Left renal cortex interstitium (tissue), 4 donors: ENCODE measurements around the gene KRTAP5-3. TPM values are rescaled to one million over a fixed set of nuclear protein-coding genes. Genes with fewer than 3 reads are reported as not detected.
A peak's percentile ranks its signal among the peaks of the same experiment; 100 is the strongest.

Experiments used
- DNase-seq, 4 donors: peaks; one replicate each; pipeline ENCODE4 v3.0.0-alpha.2; 2013; ENCODE audit warnings: low read depth in 4 of 4, low spot score in 2 of 4, missing footprints in 1 of 4
- polyA plus RNA-seq, 4 donors: library from polyadenylated mRNA; unstranded; fragments of 120-200 nt; gene quantifications; one replicate each; pipeline ENCODE4 v1.2.1, GENCODE V29; 2013; ENCODE audit not compliant: insufficient read length in 4 of 4

KRTAP5-3 gene
- polyA plus RNA-seq, 4 donors: not detected

DNA sequence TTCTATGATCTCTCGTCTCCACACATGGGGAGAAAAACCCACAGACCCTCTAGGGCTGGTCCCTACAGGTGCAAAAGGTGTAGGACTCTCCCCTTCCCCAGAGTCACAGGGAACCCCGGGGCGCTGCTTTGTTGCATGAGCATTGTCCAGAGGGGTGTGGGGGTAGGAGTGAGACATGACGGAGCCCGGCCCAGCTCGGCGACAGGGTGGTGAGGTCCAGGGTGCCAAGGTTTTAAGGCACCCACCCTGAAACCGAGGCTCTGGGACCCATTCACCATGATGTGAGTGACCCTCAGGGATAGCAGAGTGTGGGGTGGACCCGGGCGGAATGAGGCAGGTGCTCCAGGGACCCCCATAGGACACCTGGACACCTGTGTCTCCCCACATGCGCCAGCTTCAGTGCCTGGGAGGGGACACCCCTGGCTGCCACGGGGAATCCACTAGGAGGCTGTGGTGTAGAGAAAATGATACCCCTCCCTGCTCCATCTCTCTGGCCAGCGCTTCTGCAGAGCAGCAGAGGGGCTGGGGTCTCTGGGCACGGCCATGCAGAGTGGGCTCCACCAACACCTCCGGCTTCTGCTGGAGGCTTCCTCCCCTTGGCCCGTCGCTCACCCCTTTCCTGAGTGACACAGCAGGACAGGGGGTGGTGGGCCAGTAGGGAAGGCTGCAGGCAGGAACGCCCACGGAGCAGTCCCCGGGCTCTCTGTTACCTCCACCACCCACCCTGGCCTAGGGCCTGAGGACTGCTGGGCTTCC lies 36.5 kb upstream of the KRTAP5-3 start:
- DNase-seq: no peak

DNA sequence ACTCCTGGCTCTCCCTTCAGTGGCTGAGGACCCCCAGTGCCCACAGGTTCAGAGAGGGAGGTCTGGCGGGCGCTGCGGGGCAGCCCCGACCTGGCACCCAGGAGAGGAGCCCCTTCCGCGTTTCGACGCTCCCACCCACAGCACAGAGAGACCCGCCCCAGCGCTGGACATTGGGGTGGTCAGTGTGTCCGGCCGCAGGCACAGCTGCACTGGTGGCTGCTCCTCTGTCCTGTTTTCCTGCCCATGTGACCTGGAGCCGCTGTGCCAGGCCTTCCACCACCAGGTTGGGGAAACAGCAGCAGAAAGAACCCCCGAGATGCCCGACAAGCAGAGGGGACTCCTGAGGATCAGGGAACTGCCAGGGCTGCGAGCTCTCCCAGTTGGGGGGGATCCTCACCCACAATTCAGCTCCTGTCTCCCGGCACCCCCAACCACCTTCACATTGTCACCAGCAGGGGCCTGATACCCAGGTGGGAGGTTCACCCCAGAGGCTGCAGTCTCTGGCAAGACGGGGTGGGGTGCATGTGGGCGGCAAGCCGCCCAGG lies 35.0 kb upstream of the KRTAP5-3 start:
- no peak for DNase-seq

DNA sequence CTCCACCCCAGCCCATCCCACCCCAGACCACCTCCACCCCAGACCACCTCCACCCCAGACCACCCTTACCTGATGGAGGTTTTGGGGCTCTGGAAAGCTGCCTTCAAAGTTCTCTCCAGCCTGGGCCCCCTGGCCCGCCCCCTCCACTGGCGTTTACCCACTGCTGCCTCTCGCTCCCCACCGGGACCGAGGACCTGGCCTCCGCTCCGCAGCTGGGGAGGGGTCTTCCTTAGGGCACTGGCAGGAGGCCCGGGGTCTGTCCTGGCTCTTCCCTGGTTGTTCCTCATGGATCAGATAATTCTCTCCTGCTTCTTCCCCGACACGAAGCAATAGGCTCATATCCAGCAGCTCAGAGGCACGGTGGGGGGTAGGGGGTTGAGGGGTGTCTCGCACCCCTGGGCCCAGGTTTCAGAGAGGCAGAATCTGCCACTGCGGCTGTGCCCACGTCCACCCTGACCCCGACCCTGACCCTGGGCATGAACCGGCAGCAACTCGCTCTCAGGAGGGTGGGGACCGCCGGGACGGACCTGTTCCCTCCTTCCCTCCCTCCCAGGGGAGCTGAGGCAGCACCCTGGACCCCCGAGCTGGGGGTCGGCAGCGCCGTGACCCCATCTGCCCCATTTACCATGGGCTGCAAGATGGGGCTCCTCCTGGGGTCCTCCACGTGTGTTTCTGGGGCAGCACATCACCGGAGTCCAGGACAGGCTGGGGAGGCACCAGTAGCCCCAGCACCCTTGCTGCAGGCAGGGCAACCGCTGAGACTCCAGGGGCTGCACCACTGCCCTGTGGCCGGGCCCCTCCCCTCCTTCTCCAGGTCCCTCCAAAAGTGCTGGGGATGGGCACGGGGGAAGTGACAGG lies 34.3 kb upstream of the KRTAP5-3 start:
- DNase-seq: no peak

DNA sequence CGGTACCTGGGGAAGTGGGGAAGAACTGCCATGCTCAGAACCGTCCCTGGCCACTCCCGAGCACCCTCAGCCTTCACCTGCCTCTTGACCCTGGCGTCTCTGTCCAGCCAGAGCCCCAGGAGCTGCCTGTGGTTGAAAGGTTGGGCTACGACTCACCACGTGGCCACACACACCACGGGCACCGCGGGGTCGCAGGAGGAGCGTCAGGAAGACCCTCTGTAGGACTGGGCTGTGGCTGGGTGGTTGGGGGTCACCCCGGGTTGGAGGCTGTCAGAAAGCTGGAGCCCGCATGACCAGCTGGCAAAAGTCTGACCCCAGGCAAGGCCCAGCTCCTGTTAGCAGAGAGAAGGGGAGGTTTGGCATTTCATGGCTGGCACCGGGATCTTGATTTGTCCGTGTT lies 32.8 kb upstream of the KRTAP5-3 start:
- DNase-seq: no peak

DNA sequence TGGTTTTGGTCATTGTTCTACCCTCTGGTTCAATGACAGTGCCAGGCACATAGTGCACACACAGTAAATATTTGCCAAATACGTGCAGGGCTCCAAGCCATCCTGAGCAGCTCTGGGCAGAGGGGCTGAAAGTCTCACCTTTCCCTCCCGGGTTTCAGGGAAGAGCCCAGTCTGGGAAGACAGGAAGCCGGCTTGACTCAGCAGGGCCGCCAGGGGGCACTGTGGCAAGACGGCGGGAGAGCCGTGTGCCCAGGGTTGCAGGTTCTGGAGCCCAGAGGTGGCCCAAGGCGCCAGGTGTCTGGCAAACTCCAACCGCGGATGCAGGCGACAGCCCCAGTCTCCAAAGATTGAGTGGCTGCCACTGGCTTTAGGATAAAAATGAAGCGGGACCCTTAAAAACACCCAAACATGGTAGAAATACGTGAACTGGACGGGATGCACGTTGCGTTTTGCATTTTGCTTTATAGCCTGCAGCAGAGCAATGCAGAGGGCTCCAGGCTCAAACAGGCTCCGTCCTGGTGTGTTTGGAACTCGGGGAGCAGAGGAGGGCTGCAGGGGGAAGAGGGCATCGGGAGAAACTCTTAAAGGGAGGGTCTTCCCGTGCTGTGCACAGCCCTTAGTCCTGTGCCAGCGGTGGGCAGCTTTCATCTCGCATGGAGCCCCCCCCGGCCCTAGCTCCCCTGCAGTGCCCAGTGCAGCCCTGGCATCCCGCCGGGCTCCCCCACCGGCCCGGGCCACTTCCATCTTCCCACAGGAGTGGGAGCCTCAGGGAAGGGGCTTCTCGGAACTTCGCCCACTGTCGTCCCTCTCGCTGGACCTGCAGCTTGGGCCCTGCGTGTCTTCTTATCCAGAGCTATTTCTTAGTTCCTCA lies 32.0 kb upstream of the KRTAP5-3 start:
- DNase-seq: no peak

DNA sequence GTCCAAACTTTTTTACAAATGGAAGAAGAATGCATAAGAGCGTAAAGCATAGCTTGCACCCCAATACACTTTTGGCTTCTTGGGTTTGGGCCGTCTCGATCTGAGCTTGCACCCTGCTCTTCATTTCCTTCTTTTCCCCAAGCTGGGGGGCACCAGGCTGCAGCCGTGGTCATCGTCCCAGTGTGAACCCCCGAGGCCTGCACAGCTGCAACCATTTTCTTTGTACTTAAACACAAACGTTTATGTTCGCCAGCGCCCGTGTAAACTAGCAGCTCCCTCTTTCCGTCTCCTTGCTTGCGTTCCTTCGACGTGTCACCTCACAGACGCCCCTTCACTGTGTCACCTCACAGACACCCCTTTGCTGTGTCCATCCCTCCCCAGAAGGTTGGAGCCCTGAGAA lies 31.4 kb upstream of the KRTAP5-3 start:
- DNase-seq: no peak

DNA sequence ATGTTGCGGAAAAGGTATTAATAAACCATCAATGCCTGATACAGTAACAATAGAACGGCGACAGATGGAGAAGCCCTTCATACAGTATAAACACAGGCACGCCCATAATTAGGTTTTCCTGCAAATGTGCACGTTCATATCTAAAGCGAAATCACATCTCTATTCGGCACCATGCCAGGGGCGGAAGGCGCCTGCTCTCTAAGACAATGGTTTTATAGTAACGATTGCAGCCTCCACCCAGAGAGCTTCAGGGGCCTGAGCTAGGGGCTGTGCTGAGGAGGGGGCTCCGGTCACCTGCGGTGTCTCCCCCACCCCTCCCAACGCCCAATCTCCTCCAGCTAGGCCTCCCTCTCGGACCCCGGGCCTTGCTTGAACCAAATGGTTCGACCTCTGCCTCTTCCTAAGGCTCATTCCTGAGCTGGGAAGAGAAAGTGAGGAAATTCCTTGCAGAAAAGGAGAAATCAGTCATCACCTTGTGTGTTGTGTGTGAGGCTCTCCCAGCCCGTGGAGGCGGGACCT lies 30.9 kb upstream of the KRTAP5-3 start:
- no peak for DNase-seq

DNA sequence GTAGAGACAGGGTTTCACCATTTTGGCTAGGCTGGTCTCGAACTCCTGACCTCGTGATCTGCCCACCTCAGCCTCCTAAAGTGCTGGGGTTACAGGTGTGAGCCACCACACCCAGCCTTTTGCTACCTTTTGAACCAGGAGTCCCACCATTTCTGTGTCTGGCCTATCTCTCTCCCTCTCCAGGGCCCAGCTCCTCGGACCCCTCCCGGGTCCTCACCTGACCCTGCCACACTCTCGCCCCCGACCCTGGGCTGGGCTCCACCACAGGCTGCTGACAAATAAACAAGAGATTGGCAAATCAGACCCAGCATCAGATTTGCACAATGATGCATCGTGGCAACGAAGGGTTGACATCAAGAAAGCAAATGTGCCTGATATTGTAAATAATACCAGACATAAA lies 30.1 kb upstream of the KRTAP5-3 start:
- DNase-seq: no peak

DNA sequence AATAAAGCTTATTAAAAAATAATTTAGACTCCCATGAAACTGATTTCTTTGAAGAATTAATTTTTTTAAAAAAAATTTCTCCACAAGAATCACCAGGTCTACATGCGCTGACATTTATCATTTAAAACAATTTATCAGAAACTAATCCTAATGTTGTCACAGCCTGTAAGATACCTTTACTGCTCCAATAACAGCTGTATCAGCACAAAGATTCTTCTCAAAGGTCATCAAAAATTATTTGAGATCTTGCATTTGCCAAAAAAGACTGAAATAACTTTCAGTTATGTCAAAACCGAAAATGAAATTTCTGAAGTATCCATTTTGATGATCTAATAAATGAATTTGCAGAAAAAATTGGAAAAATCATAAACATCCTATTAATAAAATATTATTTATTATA lies 29.4 kb upstream of the KRTAP5-3 start:
- DNase-seq: no peak

DNA sequence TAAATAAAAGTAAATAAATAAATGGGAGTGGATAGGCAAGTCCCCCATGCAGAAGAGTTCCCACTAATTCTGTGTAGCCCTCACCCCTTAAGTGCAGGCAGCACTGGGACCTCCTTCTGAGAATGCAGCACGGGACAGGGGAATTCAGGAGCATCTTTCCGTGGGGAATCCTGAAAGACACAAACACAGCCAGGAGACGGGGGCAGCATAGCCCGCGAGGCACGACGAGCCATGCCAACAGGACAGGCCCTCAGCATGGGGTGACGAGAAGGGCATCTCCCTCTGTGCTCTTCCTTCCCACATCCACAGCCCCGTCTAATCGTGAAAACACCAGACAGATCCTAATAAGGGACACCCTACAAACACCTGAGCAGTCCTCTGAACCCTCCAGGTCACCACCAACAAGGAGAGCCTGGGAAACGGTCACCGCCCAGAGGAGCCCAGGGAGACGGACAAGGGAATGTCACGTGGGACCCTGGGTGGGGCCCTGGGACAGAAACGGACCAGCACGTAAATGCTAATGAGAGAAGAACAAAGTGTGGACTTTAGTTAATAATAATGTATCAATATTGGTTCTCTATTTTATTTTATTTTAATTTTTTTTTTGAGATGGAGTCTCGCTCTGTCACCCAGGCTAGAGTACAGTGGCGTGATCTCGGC lies 28.2 kb upstream of the KRTAP5-3 start:
- no peak for DNase-seq

DNA sequence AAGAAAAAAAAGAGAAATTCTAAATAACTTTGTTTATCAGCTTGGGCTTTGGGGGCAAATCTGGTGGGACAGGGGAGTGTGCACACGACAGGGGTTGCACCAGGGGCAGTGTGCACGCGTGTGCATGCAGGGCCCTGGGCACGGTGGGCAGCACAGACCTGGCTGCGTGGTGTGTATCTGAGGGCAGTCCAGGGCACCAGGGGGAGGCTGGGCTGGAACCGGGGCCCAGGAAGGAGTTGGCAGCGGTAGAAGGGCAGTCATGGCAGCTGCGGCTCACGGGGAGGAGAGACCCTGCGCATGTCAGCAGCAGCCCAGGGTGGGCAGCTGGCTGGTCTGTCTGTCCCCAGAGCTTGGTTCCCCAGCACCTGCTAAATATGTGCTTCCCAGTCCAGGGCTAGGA lies 25.6 kb upstream of the KRTAP5-3 start:
- DNase-seq: no peak

DNA sequence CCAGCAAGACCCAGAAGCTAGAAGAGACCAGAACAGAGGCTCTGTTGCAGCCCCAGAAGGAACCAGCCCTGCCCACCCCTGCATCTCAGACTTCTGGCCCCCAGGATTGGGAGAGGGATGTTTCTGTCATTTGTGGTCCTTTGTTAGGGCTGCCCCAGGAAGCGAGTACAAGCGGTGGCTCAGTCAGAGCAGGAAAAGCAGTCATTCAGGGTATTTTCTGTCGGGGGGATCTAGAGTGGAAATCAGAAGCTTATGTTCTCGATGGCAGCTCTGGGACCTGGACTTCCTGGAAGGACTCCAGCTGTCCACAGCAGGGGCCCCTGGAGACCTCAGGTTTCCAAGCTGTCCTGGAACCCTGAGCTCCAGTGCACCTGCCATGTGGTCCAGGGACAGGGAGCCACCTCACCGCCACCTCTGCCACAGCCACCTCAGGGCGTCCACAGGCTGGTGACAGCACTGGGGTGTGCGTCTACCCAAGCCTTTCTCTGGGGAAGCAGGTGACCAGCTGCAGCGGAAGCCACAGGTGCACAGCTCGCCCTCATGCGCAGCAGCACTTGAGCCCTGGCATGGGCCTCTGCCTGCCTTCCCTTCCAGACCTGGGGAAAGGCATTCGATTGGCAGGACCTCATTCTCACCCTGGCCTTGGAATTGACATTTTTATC lies 23.9 kb upstream of the KRTAP5-3 start:
- no peak for DNase-seq

DNA sequence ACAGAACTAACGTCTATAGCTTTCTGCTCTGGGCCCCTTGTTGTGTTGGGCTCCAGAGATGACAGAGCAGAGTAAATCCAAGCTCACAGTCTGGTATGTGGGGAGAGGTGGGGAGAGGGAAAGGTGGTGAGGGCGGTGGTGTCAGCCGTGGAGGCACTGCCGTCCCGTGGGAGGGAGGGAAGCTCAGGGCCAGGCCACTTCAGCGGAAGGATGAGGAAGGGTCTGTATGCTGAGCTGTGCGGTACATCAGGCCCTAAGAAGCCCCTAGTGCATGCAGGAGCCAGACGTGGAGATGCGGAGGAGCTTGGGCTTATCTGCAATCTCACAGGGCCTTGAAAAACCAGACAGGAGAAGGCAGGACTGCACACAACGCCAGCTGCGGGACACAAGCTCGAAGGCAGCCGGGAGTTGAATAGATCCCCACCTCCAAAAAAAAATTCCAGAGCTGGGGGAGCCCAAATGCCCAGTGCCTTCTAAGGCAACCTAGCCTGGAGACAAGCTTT lies 22.9 kb upstream of the KRTAP5-3 start:
- no peak for DNase-seq

DNA sequence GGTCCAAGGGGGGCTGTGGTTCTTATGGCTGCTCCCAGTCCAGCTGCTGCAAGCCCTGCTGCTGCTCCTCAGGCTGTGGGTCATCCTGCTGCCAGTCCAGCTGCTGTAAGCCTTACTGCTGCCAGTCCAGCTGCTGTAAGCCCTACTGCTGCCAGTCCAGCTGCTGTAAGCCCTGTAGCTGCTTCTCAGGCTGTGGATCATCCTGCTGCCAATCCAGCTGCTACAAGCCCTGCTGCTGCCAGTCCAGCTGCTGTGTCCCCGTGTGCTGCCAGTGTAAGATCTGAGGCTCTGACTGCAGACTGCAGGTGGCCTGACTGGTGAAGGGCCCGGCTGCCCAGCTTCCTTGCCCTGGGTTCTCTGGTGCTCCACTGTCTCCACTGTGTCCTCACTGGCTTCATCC lies 22.0 kb upstream of the KRTAP5-3 start:
- DNase-seq: no peak

DNA sequence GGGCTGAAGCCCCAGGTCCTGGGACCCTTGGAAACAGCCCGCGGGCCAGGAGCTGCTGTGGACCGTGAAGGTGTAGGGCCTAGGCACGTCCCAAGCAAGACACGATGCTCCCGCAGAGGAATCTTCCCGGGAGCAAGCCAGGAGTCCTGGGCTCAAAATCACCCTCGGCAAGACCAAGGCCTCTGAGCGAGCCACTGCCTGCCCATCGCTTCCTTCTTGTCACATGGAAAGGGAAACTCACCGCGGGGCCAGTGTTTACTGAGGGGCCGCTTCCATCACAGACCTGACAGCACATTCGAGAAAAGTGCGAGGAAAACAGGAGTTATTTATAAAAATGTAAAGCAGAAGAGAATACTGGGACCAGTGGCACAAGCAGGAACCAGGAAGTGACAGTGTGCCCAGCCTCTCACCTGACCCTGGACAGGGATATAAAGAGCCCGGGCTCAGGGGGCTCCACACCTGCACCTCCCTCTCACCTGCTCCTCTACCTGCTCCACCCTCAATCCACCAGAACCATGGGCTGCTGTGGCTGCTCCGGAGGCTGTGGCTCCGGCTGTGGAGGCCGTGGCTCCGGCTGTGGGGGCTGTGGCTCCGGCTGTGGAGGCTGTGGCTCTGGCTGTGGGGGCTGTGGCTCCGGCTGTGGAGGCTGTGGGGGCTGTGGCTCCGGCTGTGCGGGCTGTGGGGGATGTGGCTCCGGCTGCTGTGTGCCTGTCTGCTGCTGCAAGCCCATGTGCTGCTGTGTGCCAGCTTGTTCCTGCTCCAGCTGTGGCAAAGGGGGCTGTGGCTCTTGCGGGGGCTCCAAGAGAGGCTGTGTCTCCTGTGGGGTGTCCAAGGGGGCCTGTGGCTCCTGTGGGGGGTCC lies 21.3 kb upstream of the KRTAP5-3 start, which contains the start of gene KRTAP5-5:
TSS of gene KRTAP5-5 (plus strand) at position 450 of the 860 bp plus-strand sequence. CDS start at position 516, 66 bp downstream.
- no peak for DNase-seq

DNA sequence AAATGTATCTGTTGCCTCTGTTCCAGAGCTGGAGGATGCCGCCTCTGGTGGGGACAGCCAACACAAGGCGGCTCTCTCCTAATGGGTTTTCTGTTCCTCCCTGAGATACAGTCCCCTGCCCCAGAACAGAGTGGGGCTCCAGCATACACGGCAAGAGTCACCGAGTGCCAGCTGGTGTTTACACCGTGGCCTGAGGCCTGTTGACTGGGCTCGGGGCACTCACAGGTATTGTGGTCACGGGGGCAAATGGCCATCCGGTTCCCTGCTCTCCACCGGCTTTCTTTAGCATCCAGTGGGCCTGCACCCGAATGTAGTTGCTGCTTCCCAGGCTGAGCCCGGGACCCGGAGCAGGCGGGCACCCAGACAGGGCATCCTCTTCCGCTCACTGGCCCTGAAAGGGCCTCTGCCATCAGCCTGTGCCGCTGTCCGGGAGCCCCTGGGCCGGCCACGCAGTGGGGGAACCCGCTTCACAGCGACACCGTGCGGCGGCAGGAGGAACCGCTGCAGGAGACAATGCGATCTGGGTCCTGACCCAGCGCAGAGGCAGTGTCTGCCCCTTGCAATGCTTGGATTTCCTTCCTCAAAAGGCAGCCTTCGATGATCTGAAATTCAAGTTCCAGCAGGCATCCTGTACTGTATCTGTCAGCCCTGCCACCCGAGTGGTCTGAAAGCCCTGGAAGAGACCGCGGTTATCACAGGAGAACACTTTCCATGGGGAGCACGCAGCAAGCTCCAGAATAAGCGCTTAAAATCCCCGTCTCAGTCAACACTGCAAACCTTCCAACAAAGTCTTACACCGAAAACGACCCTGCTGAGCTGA lies 20.5 kb upstream of the KRTAP5-3 start:
- peak in 1 of 4 donors; percentile 40 for DNase-seq

DNA sequence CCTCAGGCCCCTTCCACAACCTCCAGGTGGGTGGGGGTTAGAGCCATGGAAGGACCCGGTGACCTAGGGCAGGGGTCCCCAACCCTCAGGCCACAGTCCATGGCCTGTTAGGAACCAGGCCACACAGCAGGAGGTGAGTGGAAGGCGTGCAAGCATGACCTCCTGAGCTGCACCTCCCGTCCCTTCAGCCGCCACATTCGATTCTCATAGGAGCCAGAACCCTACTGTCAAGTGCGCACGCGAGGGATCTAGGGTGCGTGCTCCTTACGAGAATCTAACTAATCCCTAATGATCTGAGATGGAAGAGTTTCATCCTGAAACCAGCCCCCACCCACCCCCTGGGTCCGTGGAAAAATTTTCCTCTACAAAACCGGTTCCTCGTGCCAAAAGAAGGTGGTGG lies 17.3 kb upstream of the KRTAP5-3 start:
- no peak for DNase-seq
